Left lung (tissue), 10 donors: ENCODE data around the gene SPON1. TPM values are rescaled to one million over a fixed set of nuclear protein-coding genes. Genes with fewer than 3 reads are reported as not detected.
"Not testable (repeated sequence)": the region's sequence is repeated elsewhere in the genome, so short reads cannot be mapped to it uniquely, and the experiment has no call there.

Source experiments
- ATAC-seq: fragments of 200-7000 bp; cut with Tn5 transposase; one replicate; pipeline ENCODE4 v1.9.1; 2020; ENCODE audit warnings: moderate library complexity
- DNase-seq, 4 donors: peaks; one replicate each; pipeline ENCODE4 v3.0.0-alpha.2; 2013 to 2020
- H3K27ac ChIP-seq, 2 donors: fragments of 200-600 bp; sonication (generic) in 1 of 2; one replicate each; pipeline versions ENCODE4 v1.5.0 to v1.8.0; 2020 to 2021
- H3K27me3 ChIP-seq, 2 donors: fragments of 200-600 bp; sonication (generic) in 1 of 2; one replicate each; pipeline versions ENCODE4 v1.5.0 to v1.8.0; 2020 to 2021
- H3K36me3 ChIP-seq, 2 donors: fragments of 200-600 bp; sonication (generic) in 1 of 2; one replicate each; pipeline versions ENCODE4 v1.5.0 to v1.8.0; 2020 to 2021
- H3K4me1 ChIP-seq, 2 donors: fragments of 200-600 bp; one replicate each; pipeline ENCODE4 v1.8.0; 2021
- H3K4me3 ChIP-seq, 2 donors: fragments of 200-600 bp; sonication (generic) in 1 of 2; one replicate each; pipeline versions ENCODE4 v1.5.0 to v1.8.0; 2020 to 2021; ENCODE audit warnings: mild to moderate bottlenecking in 1 of 2
- H3K9me3 ChIP-seq, 2 donors: fragments of 200-600 bp; sonication (generic) in 1 of 2; one replicate each; pipeline versions ENCODE4 v1.5.0 to v1.8.0; 2020 to 2021
- CTCF ChIP-seq, 2 donors: fragments of 200-600 bp; sonication (generic) in 1 of 2; IDR thresholded peaks; one replicate each; pipeline versions ENCODE4 v1.5.0 to v1.8.0; 2021; ENCODE audit warnings: antibody characterized with exemption in 2 of 2
- intact Hi-C, 2 donors: fragments of 100-400 bp; cut with DNase I; formaldehyde crosslinking; loops; one replicate each; pipeline versions ENCODE4 v1.11.2 to v1.14.2; 2022
- polyA plus RNA-seq, 6 donors: library from polyadenylated mRNA; unstranded; fragments of 120-200 nt; gene quantifications; one replicate each; pipeline ENCODE4 v1.2.1, GENCODE V29; 2013; ENCODE audit not compliant: insufficient read length in 6 of 6
- total RNA-seq, 2 donors: library from RNA; stranded (reverse); fragmentation: NEBNext Ultra II Directional; extraction: Animal tissue kit (Norgen Biotek cat#: 25700); gene quantifications; one replicate each; pipeline ENCODE4 v1.2.1, GENCODE V29; 2021
- donor health status: DM: no; HTN: yes; CAD: no.
- donor health status: DM: no; HTN: no; CAD: no.

SPON1 gene
- total and polyA plus RNA-seq, 8 donors, result 83.2 to 136 (median 97.4) TPM

GRCh38 chr11:14089690-14090462 is 127.4 kb downstream of the SPON1 start:
- no peak for DNase-seq

GRCh38 chr11:14090631-14091030 is 128.1 kb downstream of the SPON1 start:
- H3K27ac ChIP-seq, DNase-seq, H3K36me3 ChIP-seq, H3K4me3 ChIP-seq, intact Hi-C loops, ATAC-seq, H3K27me3 ChIP-seq, H3K4me1 ChIP-seq, H3K9me3 ChIP-seq: not testable (repeated sequence)

More at GRCh38 chr11:14089690-14090462, 127.4 kb downstream of the SPON1 start:
- Histone ChIP-seq H3K4me3 (no peak overlapping the region), H3K27me3 (no peaks in the 10 kb centered on the region), H3K4me1 (no peaks in the 10 kb centered on the region), H3K27ac (no peak overlapping the region), H3K36me3 (no peaks in the 10 kb centered on the region), H3K9me3 (no peaks in the 10 kb centered on the region)
- no peak for TF ChIP-seq CTCF (IDR thresholded peaks at IDR 0.05)
- no peak for ATAC-seq
- intact Hi-C loops, result no loop called here

GRCh38 chr11:14093065-14093464 is 130.5 kb downstream of the SPON1 start:
- ATAC-seq, result no peak
- Histone ChIP-seq H3K4me3 (no peak overlapping the region), H3K4me1 (no peaks in the 10 kb centered on the region), H3K27ac (no peak overlapping the region), H3K36me3 (no peaks in the 10 kb centered on the region), H3K9me3 (no peaks in the 10 kb centered on the region), H3K27me3 (no peaks in the 10 kb centered on the region)
- no peak for TF ChIP-seq CTCF (IDR thresholded peaks at IDR 0.05)
- no peak for DNase-seq
- intact Hi-C loops, result no loop called here

GRCh38 chr11:14094481-14095037 is 132.0 kb downstream of the SPON1 start:
- TF ChIP-seq CTCF (IDR thresholded peaks at IDR 0.05), result no peak
- Histone ChIP-seq H3K4me3 (no peak overlapping the region), H3K9me3 (no peaks in the 10 kb centered on the region), H3K36me3 (no peaks in the 10 kb centered on the region), H3K27me3 (no peaks in the 10 kb centered on the region), H3K4me1 (no peaks in the 10 kb centered on the region), H3K27ac (no peak overlapping the region)
- ATAC-seq (peak; percentile 39), DNase-seq (no peak)
- intact Hi-C loops, result no loop called here

- Histone ChIP-seq H3K36me3 (no peaks in the 10 kb centered on the region), H3K27me3 (no peaks in the 10 kb centered on the region), H3K4me3 (no peak overlapping the region), H3K4me1 (no peaks in the 10 kb centered on the region), H3K27ac (no peak overlapping the region), H3K9me3 (no peaks in the 10 kb centered on the region)
- TF ChIP-seq CTCF (IDR thresholded peaks at IDR 0.05), result no peak
- DNase-seq (no peak), ATAC-seq (no peak)
- intact Hi-C loops, result no loop called here
Observed at GRCh38 chr11:14095882-14096281, 133.4 kb downstream of the SPON1 start.
